GM12801 (cell line): ENCODE measurements around the gene ANKRD33B.

Experiments
- TF ChIP-seq, protein P1 (sequence below): IDR thresholded peaks from one replicate; pipeline ENCODE4 v1.5.1; 2011; ENCODE audit warnings: control low read depth; ENCODE audit not compliant: insufficient read length; ENCODE audit errors: extremely low read depth

Gene ANKRD33B

DNA sequence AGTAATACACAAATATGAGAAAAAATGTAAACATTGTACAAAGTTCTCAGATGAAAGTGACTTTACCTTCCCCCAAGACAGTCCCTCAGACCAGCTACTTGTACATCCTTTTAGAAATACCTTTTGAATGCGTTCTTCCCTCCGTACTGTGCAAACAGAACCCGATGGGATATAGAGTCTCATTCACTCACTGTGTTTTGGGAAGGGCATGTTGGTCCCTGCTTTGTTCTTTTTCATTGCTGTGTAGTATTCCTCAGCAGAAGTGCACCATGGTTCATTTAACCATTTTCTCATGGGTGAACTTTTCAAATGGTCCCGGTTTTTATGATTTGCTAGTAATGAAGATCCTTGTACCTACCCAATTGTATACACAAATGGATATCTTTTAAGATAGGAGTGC is 94.4 kb downstream of the ANKRD33B start:
- TF ChIP-seq, protein P1, sequence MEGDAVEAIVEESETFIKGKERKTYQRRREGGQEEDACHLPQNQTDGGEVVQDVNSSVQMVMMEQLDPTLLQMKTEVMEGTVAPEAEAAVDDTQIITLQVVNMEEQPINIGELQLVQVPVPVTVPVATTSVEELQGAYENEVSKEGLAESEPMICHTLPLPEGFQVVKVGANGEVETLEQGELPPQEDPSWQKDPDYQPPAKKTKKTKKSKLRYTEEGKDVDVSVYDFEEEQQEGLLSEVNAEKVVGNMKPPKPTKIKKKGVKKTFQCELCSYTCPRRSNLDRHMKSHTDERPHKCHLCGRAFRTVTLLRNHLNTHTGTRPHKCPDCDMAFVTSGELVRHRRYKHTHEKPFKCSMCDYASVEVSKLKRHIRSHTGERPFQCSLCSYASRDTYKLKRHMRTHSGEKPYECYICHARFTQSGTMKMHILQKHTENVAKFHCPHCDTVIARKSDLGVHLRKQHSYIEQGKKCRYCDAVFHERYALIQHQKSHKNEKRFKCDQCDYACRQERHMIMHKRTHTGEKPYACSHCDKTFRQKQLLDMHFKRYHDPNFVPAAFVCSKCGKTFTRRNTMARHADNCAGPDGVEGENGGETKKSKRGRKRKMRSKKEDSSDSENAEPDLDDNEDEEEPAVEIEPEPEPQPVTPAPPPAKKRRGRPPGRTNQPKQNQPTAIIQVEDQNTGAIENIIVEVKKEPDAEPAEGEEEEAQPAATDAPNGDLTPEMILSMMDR, result no peak

DNA sequence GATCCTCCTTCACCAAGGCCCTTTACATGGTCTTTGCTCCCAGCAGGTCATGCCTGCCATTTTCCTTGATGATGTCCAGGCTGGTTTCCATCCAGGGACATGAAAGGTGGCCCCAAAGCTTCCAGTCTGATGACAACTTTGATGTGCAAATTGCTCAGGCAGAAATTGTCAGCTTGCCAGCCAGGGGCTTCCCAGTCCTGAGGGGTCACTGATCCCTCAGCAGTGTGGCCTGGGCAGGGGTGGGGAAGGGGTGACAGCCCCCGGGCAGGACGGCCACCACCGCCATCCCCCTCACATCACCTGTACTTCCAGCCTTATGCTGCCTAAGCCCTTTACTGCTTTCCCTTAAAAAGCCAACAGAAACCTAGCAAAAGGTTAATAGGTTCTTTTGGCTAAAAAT is 96.3 kb downstream of the ANKRD33B start:
- TF ChIP-seq, protein P1, result no peak

DNA sequence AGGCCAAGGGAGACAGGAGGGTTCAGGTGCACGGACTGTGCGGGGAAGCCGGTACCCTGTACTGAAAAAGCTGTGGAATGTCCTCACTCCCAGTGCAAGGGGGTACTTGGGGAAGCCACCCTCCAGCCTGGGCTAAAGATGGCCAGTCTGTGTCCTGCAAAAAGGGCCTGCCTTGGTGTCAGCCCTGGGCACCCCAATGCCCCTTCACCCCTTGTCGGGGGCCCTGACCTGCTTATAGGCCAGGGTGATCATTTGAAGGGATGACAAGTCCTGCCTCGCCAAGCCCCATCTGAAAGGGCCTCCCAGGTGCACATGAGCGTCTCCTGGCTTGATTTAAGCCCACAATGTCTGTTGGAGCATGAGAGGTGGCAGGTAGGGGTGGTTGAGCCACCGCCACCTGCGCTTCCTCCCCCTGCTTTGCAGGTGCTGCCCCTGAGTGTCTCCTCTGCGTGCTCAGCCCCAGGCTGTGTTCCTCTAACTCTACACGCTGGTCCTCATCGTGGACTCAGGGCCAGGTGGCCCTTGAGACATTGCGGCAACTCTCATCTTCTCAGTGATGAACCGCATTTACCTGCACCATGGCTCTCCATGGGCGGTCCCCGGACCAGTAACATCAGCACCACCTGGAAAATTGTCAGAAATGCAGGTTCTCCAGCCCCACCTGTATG is 97.0 kb downstream of the ANKRD33B start:
- TF ChIP-seq, protein P1, result no peak

DNA sequence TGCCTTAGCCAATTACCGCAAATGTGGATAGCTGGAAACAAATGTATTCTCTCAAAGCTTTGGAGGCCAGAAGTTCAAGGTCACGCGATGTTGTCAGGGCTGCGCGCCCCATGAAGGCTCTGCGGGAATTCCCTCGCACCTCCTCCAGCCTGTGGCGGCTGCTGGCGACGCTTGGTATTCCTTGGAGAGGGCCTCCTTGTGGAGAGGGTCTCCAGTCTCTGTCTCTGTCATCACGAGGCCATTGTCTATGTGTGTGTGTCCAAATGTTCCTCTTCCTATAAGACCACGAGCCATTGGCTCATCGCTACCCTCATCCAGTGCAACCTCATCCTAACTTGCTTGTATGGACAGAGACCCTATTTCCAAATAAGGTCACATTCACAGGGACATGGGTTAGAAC is 97.5 kb downstream of the ANKRD33B start:
- TF ChIP-seq, protein P1, result no peak

DNA sequence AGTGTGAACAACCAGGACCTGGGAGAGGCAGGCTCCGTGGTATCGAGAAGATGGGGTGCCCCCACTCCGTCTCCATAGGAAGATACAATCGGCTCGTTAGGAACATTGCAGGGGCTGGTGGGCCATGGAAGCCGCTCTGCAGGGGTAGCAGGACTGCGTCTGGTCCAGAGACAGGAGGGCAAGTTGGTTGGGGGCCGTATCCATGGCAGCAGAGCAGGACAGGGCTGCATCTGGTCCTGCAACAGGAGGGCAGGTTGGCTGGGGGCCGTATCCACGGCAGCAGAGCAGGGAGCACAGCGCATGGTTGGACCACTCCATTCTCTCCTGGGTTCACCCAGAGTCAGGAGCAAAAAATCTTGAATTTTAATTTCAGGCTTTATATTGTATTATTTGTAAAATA is 98.2 kb downstream of the ANKRD33B start:
- TF ChIP-seq, protein P1, result no peak

DNA sequence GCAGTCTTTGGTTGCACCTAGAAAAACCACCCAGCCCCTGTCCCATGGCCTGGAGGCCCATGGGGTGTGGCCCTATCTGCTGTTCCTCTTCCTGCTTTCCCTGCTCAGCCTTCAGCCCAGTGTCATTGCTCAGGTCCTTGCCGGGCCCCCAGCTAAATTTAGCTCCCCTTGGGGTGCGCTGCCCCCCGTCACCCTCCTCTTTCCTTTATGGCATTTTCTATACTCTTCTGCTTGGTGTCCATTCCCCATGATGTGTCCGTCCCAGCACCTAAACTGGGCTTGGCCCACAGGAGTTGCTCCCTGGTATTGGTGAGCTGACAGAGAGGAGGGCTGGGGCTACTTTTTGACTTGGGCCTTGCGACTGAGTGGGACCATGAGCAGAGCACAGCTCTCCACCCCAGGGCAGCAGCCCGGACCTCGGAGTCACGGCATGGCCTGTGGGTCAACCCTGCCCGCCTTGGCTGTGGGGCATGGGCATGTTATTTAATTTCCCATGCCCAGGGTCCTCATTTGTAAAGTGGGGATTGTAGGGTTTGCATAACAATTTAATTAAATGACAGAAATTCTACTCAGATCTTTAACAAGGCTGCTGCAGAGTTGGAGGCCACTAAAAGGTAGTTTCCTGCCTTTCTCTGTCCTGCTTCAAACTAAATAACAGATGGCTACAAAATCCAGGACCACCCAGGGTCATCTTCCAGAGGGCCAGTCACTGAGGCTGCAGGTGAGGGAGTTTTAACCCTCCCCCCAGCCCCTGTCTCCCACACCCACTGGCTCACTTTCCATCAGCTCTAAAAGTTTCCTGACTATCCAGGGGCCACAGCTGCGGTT is 99.0 kb downstream of the ANKRD33B start:
- TF ChIP-seq, protein P1, result no peak

DNA sequence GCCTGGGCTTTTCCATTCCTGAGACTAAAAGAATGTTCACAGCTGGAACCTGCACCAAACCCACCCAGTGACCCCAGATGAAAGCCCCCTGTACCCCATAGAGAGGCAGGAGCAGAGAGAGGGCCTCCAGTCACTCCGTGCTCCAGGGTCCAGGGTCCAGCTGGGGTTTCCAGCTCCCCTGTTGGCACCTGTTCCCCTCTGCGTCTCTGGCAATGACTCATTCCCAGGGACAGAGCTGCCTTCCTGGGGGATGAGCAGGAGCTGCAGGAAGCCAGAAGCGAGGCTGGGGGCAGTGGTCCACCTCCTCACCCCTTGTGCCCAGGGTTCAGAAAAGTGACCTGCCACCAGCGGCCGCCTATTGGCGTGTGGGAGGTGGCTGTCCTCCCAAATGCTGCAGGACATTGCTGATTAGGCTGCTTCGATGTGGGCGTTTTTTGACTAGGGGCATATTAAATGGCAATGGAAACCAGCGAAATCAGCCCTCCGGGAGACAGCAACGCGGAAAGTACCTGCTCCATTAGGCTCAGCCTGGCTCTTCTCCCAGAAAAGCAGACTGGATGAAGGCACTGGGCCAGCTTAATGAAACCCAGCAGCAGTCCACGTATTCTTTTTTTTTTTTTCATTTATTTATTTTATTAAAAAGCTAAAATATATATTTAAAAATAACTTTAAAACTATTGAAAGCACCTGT is 99.8 kb downstream of the ANKRD33B start:
- TF ChIP-seq, protein P1, result no peak
